ENCODE results near the gene CYBA. TPM values are rescaled to one million over a fixed set of nuclear protein-coding genes. Genes with fewer than 3 reads are reported as not detected.

The CYBA gene
- total and polyA plus RNA-seq, 9 of the 15 experiments (the other 6 are each of a cell fraction or from before 2014, with no cell fraction given), result 0.34 to 683 (median 93.0) TPM

DNA sequence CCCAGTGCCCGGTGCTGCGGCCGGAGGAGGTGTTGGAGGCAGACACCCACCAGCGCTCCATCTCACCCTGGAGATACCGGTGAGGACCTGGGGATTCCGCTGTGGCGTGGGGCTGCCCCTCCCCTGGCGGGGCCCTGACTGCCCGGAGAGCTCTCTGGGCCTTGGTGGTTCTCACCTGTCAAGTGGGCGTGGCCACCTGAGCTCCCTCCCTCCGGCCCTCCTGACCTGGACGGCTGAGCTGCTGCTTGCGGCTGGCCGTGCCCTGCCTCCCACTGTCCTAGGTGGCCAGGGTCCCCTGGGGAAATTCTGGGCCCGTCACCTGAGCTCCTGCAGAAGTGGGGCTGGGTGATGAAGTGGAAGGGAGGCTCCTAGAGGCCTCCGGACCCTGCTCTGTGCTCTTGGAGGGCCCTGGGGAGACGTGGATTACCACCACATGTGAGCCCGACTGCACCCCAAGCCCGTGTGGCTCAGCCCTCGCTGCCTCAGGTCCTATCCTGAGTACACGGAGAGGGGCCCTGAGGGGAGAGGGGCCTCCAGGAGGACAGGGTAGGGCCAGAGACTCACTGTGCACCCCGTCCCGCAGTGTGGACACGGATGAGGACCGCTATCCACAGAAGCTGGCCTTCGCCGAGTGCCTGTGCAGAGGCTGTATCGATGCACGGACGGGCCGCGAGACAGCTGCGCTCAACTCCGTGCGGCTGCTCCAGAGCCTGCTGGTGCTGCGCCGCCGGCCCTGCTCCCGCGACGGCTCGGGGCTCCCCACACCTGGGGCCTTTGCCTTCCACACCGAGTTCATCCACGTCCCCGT, 11.4 kb downstream of the CYBA start:
- Histone ChIP-seq H3K9ac (ENCODE audit: insufficient read depth in 1 of 2, low read depth in 2 of 2, low read length in 2 of 2) (peak overlapping the region in 1 of 2 experiments; percentile 81; a peak in 2 of 4 replicates), H3K79me2 (ENCODE audit: control insufficient read depth, insufficient read depth, low read length) (no peaks in the 10 kb centered on the region), H3K36me3 (ENCODE audit: control insufficient read depth, insufficient read depth, low read length) (peaks cover 11% of the 10 kb centered on the region; the same call in 1 of the 3 replicates), H3K4me1 (replicated peaks in 1 of 2; ENCODE audit: control insufficient read depth in 2 of 2, insufficient read depth in 2 of 2, low read length in 2 of 2) (peaks cover 13 to 79% of the 10 kb centered on the region in 2 experiments), H3K9me3 (replicated peaks; ENCODE audit: control insufficient read depth, insufficient read depth, low read depth, low read length) (no peaks in the 10 kb centered on the region), H3K4me2 (ENCODE audit: insufficient read depth, low read length) (no peak overlapping the region), H3K27ac (ENCODE audit: extremely low read depth, low read depth, low read length) (no peak overlapping the region), H4K20me1 (replicated peaks; ENCODE audit: control insufficient read depth, insufficient read depth, low read length) (peaks cover 14% of the 10 kb centered on the region; the same call in 1 of the 2 replicates), H2AFZ (ENCODE audit: low read depth, low read length) (peak overlapping the region; percentile 47; the same call in 1 of the 2 replicates), H3K9me1 (ENCODE audit: control insufficient read depth, insufficient read depth, low read length) (no peaks in the 10 kb centered on the region), H3K4me3 (no peak overlapping the region), H3K27me3 (ENCODE audit: control insufficient read depth in 2 of 2, insufficient read depth in 2 of 2, low read length in 2 of 2) (peaks cover 13 to 18% of the 10 kb centered on the region in 2 experiments; a peak in 3 of 5 replicates)
- DNase-seq (ENCODE audit: extremely low read depth in 1 of 4, low spot score in 3 of 4) (peak in 2 of 4 experiments; percentile 60 to 69), ATAC-seq (peak; percentile 44), FAIRE-seq (no peak)
- in situ Hi-C loops (cut with MboI) (no loop called here), intact Hi-C loops (cut with micrococcal nuclease) (no loop called here)
- CTCF ChIA-PET (ENCODE audit: low intra/inter-chr PET ratio), result no interaction called here
- POLR2A ChIA-PET, result interaction anchor here (0.6 to 2.7 kb wide), 7 partner anchors 10 to 62 kb away, joined by 3 to 13 read pairs (median 4); no protein-coding TSS in a partner anchor
- BruUV-seq (replicated peaks), result no TSS peak
- 24% methylated on average over 45 of the region's 45 CpGs for WGBS (ENCODE audit: insufficient coverage, low coverage, missing lambda C conversion rate)
- TF ChIP-seq NRF1 (conservative IDR thresholded peaks at IDR 0.05 in 1 of 2, IDR thresholded peaks at IDR 0.05 in 1 of 2) (peak; percentile 29 to 33; a peak in 1 of 4 replicates), CHD1 (IDR thresholded peaks at IDR 0.05; ENCODE audit: low read length) (no peak), ZNF764 (CRISPR knock-in tag; IDR thresholded peaks at IDR 0.05; ENCODE audit: low read depth) (no peak), ZBTB33 (CRISPR knock-in tag; IDR thresholded peaks at IDR 0.05) (peak; percentile 22; the same call in 1 of the 2 replicates), SMARCA4 (IDR thresholded peaks at IDR 0.05) (no peak), MYBL2 (IDR thresholded peaks at IDR 0.05; ENCODE audit: low read depth) (no peak), MYBL2 (CRISPR knock-in tag; IDR thresholded peaks at IDR 0.05; ENCODE audit: borderline replicate concordance) (no peak), PPARD (CRISPR knock-in tag; IDR thresholded peaks at IDR 0.05) (no peak), E2F8 (IDR thresholded peaks at IDR 0.05; ENCODE audit: low read depth, partially characterized antibody) (no peak)
- TF ChIP-seq, protein P1, sequence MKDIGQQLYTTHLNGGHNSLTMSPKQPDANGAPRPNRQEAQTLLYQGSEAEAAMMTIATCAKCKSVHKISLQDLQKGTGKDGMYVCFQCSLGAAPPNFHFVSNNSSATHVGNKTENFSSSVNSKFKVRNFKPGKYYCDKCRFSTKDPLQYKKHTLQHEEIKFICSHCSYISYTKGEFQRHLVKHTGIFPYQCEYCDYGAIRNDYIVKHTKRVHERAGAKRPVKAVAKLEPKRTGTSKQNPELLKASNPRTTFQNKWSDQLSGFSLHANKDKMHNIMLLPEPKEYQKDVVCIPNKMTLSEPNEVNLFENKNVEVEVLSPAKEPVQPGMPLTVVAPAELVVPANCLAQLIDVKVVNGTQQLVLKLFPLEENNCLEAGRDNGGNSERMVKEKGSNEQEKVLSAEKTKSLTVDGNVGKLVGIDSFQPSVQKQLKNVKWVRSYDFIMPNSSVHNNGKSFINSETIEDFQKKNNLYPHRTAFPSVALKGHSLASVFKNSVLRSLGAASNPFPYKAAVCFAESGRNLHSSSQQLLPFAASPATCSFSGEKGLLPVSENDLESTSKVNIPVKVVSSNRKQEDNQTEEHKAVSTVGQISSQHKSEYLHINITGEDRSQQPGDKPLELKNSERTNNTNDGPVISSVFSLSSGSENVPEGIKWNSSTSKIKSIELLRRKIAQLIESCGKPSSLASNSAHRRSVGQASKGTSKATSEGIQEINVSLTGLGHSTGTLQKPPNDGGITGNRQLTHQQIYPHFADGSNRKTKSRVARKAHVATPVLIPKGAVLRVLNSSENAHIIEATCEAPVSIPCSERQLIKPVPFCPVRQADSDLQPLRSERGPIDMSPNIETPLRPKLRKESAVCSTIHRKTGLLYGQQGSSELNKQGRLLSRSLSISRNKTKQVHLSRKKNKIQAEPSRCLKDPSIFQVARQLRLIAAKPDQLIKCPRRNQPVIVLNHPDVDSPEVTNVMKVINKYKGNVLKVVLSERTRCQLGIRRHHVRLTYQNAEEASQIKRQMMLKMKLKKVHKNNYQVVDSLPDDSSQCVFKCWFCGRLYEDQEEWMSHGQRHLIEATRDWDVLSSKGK (CRISPR knock-in tag; IDR thresholded peaks at IDR 0.05), result no peak
- TF ChIP-seq, protein P2, sequence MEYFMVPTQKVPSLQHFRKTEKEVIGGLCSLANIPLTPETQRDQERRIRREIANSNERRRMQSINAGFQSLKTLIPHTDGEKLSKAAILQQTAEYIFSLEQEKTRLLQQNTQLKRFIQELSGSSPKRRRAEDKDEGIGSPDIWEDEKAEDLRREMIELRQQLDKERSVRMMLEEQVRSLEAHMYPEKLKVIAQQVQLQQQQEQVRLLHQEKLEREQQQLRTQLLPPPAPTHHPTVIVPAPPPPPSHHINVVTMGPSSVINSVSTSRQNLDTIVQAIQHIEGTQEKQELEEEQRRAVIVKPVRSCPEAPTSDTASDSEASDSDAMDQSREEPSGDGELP (CRISPR knock-in tag; IDR thresholded peaks at IDR 0.05; ENCODE audit: borderline replicate concordance), result 0 out of 2 replicates have a peak, but pooled peaks have one; percentile 32
